IPS-NIHi7 (cell line): ENCODE measurements around the gene MAPK8IP1.

ENCODE experiments used
- DNase-seq: peaks from one replicate; pipeline ENCODE4 v3.0.0; 2012; ENCODE audit warnings: mixed read lengths; ENCODE audit errors: extremely low spot score

MAPK8IP1 gene

DNA sequence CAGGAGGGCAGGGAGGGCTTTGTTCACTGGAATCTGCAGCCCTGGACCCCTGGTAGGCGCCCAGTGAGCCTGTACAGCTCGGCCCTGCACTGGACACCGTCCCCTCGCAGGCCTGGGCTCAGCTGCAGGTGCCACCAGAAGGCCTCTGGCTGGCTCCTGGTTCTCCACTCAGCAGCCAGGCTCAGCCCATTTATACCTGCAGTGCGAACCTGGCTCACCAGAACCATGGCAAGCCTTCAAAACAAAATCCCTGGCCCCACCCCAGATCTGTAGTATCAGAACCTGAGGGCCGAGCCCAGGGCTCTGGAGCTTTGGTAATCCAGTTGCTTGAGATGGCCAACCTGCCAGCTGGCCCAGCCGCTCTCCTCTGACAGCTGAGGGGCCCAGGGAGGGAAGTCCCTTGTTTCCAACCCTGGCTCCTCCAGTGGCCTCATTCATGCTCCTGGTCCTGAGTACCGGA, 22.5 kb downstream of the MAPK8IP1 start:
- DNase-seq = no peak

DNA sequence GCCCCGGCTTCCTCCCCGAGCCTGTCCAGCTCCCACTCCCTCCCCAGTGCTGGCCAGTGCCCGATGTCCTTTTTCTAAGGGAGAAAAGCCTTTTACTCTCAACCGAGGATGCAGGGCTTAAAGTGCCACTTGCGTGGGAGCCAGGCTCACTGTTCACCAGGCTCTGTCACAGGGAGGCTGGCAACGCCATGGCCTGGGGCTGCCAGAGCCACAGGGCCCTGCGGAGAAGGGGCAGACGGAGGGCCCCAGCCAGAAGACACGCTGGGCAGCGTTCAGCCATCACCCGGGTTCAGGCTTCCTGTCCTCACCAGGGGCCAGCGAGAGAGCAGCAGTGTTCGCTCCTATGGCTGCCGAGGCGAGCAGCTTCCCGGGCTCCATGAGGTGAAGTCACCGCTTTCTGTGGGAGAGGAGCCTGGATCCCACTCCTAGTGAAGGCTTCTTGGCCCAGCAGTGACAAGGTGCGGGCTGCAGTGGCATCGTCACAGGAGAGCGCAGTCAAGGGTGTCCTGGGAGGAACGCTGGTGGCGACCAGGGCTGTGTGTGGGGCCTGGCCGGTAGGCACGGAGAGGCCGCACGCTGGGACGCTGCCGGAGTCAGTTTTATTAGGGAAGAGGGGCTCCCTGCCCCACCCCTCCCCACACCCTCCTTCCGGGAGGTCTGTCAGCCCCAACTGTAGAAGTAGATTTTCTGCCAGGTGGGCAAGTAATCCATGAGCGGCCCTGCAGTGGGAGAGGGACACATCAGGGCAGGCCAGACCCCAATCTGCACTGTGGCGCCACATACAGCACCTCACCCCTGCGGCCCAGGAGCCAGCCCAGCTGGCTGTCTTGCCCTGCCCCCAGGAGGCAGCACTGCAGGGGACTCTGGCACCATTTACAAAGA, 24.4 kb downstream of the MAPK8IP1 start:
- DNase-seq = no peak

GRCh38 chr11:45910623-45911022, 25.2 kb downstream of the MAPK8IP1 start:
- no peak for DNase-seq

GRCh38 chr11:45913514-45913913, 28.1 kb downstream of the MAPK8IP1 start:
- no peak for DNase-seq

- no peak for DNase-seq
Observed at GRCh38 chr11:45913942-45914635, 28.6 kb downstream of the MAPK8IP1 start.

GRCh38 chr11:45915446-45915845, 30.0 kb downstream of the MAPK8IP1 start:
- DNase-seq = no peak

DNA sequence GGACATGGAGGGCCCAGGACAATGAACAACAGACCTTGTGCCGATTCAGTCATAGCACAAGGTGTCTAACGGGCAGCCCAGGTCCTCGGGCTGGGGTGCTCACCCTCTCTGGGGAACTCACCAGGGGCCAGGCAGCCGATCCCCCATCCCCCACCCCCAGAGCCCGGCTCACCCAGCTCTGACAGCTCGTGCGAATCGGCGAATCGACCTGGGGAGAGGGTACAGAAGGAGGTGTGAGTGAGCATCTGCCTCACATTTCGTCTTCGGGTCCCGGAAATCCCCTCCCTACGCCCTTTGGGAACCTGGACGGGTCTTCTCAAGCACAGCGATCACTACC, 31.8 kb downstream of the MAPK8IP1 start:
- DNase-seq = no peak

DNA sequence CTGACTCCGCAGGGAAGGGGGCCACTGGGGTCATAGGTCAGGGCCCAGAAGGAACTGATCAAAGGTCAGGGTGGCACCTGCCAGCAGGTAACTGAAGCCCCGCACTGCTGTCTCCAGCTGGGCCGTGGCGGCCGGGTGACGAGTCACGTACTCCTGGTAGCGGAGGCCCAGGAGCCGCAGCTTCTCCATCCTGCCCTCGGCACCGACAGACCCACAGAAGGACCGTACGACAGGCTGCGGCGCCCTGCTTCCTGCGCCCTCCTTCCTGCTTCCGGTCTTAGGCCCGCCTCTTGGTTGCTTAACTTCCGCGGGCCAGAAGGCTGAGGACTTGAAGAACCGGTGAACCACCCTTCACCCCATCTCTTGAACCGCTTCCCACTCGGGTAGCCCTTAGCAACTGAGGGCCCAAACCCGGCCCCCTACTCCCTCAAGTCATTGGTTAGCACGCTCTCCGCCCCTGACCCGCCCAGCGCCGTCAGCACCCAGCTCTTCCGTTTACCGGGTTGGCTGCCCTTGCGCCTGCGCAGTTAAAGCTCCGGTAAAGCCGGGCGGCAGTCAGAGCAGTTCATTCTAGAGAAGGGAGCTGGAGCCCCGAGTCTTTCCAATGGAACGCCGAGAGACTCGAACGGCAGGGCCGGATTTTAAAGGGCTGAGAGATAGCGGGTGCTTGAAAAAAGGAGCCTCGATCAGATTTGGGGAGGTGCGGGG, 32.3 kb downstream of the MAPK8IP1 start, which contains the start of gene PEX16:
Gene PEX16, minus strand, starts transcription at position 255 of the 708 bp plus-strand sequence. Its CDS starts 66 bp downstream, at position 189.
- DNase-seq = peak; percentile 97

DNA sequence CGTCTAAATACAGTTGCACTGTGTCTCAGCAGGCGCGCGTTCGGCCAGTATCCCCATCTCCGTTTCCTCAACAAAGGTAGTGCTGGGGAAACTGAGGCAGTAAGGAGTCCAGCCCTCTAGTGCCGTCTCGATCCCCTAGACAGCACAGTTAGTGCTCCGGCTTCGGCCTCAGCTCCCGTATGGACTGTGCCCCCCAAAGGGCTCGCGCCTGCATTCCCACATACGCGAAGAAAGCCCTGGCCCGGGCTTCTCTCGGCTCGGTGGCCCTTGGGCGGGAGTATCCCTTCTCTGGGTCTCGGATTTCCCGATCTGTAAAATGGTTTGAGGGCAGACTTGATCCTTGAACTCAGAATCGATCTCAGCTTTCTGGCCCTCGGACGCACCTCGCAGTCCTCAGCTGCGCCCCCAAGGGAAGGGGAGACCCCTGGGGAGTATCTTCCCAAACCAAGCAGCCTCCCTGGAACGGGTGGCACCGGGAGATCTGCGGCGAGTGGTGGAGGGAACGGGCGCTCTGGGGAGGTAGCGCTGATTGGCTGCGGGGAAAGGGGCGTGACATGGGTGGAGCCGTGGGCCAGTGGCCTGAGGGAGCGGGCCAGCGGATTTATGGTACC, 33.0 kb downstream of the MAPK8IP1 start:
- DNase-seq = peak; percentile 85

- no peak for DNase-seq
Observed at GRCh38 chr11:45918962-45919675, 33.7 kb downstream of the MAPK8IP1 start.

DNA sequence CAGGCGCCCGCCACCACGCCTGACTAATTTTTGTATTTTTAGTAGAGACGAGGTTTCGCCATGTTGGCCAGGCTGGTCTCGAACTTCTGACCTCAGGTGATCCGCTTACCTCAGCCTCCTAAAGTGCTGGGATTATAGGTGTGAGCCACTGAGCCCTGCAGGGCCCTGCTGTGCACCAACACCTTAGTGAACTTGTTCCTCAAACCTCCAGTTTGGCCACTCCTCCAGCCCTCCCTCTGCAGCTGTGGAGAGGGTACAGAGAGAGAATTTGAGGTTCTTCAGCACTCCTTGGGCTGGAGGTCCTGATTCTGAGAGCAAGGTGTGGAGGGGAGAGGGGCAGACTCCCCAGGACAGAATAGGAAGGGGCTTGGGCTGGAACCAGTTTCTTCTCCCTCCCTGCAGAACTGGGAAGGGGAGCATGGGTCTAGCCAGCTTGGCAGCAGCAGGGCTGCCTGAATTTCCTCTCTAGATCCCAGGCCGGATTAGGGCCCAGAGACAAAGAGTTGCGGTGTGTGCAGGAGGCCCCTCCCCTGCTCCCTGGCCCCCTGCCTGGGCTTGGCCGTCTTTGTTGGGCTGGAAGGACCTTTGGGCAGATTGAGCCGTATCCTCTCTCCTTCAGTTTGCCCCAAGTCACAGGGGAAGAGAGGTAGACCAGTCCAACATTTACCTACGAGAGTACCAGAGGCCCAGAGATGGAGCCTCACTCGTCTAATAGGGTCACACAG, 34.5 kb downstream of the MAPK8IP1 start:
- DNase-seq = no peak

DNA sequence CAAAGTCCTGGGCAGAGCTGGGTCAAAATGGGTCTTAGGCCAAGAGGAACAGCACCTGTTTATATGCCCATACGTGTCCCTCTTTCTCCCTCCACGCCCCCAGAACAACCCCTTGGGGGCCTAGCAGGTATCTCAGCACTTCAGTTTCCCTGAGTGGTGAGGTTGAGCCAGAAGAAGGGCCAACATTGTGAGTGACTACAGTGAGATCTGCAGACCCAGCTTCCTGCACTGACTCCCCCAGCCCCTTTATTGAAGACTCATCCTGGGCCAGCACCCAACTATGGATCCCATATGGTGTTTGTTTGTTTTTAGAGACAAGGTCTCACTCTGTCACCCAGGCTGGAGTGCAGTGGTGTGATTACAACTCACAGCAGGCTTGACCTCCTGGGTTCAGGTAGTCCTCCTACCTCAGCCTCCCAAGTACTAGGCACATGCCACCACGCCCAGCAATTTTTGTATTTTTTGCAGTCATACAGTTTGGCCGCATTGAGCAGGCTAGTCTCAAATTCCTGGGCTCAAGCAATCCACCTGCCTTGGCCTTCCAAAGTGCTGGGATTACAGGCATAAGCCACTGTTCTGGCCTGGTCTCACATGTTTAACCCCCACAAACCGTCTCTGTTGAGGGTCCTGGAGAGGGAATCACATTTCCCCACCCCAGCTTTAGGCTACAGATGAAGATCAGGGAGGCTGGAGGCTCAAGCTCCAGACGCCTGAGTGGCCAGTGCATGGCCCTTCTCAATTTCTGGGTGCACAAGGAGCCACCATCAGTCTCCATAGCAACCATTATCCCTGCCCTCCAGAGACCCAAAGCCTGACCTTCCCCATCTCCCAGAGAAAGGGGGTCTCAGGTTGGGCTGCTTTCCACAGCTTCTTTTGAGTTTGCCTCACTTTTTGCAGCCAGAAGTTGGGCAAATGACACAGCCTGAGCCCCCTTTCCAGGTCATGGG, 35.4 kb downstream of the MAPK8IP1 start:
- DNase-seq = no peak

GRCh38 chr11:45921561-45922424, 36.3 kb downstream of the MAPK8IP1 start:
- peak; percentile 90 for DNase-seq

GRCh38 chr11:45922425-45923082, 37.1 kb downstream of the MAPK8IP1 start, which contains the start of gene LARGE2:
LARGE2 (plus strand) TSS chr11:45922656; CDS start chr11:45922883, 227 bp downstream.
- peak; percentile 96 for DNase-seq

DNA sequence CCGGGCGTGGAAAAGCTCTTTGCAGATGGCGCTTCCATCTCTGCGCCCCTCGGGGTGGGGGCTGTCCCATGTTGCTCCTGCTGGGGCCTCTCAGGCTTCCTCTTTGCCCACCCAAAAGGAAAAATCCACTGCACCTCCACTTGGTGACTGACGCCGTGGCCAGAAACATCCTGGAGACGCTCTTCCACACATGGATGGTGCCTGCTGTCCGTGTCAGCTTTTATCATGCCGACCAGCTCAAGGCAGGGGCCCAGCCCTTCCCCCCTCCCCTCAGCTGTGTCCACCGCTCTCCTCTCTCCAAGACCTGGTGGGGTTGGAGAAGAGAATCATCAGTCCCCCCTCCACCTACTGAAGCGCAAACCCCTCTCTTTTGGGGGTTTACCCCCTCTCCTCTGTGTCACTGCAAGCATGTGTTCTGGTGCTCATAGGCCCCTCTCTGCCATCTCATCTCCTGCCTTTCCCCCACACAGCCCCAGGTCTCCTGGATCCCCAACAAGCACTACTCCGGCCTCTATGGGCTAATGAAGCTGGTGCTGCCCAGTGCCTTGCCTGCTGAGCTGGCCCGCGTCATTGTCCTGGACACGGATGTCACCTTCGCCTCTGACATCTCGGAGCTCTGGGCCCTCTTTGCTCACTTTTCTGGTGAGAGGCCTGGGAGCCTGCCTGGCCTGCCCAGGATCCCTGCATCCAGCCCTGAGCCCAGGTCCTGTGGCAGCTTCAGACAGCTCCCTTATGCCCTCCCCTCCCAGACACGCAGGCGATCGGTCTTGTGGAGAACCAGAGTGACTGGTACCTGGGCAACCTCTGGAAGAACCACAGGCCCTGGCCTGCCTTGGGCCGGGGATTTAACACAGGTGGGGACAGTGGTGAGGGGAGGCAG, 38.8 kb downstream of the MAPK8IP1 start:
- no peak for DNase-seq

DNA sequence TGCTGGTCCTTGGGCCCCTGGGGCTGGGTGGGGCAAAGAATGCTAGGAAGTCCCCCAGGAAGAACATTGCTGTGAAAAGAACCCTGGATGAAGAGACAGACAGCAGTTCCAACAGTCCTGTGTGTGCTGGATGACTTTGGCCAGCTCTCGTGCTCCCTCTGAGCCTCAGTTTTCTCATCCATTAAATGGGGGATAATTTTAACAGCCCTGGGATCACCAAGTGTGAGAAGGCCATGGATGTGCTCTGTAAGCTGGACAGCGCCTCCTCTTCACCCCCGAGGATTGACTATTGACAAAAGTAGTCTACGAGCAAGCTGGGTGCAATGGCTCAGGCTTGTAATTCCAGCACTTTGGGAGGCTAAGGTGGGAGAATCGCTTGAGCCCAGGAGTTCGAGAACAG, 39.5 kb downstream of the MAPK8IP1 start:
- no peak for DNase-seq

GRCh38 chr11:45925550-45925949, 40.1 kb downstream of the MAPK8IP1 start:
- DNase-seq = no peak
